Measurements from ENCODE around the gene CTF1.
"Not testable (repeated sequence)": the region's sequence is repeated elsewhere in the genome, so short reads cannot be mapped to it uniquely, and the experiment has no call there.

The CTF1 gene, protein sequence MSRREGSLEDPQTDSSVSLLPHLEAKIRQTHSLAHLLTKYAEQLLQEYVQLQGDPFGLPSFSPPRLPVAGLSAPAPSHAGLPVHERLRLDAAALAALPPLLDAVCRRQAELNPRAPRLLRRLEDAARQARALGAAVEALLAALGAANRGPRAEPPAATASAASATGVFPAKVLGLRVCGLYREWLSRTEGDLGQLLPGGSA

DNA sequence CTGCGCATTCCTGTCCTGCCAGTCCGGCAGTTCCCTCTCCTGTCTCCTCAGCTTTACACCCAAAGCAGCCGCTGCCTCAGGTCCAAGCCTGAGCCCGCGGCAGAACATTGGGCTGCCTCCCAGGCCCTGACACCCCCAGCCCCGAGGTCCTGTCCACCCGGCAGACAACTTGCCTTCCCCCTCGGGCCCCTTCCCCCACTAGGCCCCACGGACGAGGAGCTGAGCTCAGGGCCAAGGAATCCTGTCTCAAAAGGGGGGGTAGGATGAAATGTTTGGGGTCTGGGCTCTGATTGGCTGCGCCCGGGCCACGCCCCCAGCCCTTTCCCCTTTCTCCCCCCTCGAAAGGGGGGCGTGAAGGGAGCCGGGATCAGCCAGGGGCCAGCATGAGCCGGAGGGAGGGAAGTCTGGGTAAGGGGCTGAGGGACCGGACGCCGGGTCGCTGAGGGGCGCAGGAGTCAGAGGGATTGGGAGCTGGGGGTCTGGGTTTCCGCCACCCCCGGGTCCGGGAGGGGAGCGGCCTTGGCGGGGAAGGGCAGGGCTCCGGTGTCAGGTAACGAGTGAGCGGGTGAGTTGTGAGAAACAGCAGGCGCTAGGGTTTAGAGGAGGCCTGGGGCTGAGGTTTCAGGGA is at the start of gene CTF1:
CTF1 (plus strand) TSS at position 354 of the 628 bp plus-strand sequence; CDS start at position 384, 30 bp downstream.
- H3K4me3 ChIP-seq (ENCODE audit: low read length) = peak within 1 kb of the TSS; percentile 21; the same call in 1 of the 2 replicates

DNA sequence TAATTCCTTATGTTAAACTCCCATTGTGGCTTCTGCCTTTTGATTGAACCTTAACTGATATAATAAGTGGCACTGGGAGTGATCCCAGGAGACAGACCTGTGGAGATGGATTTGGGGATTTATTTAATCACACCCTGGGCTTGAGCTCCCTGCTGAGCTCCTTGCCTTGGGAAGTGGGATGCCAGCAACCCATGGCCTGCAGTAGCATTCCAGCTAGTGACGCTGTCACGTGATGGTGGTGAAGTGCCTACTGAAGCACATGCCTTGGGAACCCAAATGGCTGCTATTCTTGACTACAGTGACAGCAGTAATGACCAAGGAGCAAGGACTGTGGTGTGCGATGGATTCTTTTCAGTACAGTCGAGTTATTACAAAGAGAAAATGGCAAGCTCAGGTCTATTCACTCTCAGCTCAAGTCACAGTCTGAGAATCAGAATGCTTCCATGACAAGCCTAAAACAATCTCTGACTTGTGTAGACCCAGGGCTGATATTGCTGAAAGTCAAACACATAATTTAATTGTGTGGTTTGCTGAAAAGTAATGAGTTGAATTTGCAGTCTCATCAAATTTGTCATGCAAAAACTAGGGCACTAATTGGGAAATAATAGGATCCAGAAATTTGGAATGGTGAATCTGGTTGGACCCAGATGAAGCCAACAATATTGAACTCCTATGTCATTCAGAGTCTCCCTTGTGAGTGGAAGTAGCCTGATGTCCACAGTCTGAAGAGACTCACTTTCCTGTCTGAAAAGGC is 49.6 kb upstream of the CTF1 start:
- H3K4me3 ChIP-seq (ENCODE audit: low read length) = no peak overlapping the region
- TF ChIP-seq ZNF274 (IDR thresholded peaks at IDR 0.05; ENCODE audit: low read depth, low read length) = no peak

More for the DNA sequence above, at the start of gene CTF1:
- TF ChIP-seq ZNF274 (IDR thresholded peaks at IDR 0.05; ENCODE audit: low read depth, low read length) = no peak

GRCh38 chr16:30850246-30850645 is 46.2 kb upstream of the CTF1 start:
- H3K4me3 ChIP-seq (ENCODE audit: low read length) = no peak overlapping the region
- TF ChIP-seq ZNF274 (IDR thresholded peaks at IDR 0.05; ENCODE audit: low read depth, low read length) = no peak

- no peak overlapping the region for H3K4me3 ChIP-seq (ENCODE audit: low read length)
- TF ChIP-seq ZNF274 (IDR thresholded peaks at IDR 0.05; ENCODE audit: low read depth, low read length) = no peak
Measured at GRCh38 chr16:30853758-30854157, 42.7 kb upstream of the CTF1 start.

DNA sequence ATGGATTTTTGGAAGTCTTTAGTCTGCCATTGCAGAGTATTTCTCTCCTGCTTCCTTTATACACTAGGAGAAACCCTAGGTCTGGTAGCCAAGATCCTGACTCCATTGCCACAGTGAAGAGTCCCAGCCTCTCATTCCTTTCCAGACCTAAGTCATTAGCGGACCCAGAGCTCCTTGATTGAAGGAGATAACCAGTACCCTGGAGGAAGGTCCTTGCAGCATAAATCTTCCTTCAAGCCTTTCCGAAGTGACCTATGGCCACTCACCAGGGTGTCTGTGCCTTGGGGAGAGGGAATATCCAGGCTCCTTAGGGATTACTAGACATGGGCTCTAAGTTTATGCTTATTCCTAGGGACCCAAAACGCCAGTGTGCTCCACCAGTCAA is 38.3 kb upstream of the CTF1 start:
- no peak for TF ChIP-seq ZNF274 (IDR thresholded peaks at IDR 0.05; ENCODE audit: low read depth, low read length)
- no peak overlapping the region for H3K4me3 ChIP-seq (ENCODE audit: low read length)

GRCh38 chr16:30858829-30859423 is 37.5 kb upstream of the CTF1 start:
- no peak overlapping the region for H3K4me3 ChIP-seq (ENCODE audit: low read length)
- TF ChIP-seq ZNF274 (IDR thresholded peaks at IDR 0.05; ENCODE audit: low read depth, low read length) = no peak

DNA sequence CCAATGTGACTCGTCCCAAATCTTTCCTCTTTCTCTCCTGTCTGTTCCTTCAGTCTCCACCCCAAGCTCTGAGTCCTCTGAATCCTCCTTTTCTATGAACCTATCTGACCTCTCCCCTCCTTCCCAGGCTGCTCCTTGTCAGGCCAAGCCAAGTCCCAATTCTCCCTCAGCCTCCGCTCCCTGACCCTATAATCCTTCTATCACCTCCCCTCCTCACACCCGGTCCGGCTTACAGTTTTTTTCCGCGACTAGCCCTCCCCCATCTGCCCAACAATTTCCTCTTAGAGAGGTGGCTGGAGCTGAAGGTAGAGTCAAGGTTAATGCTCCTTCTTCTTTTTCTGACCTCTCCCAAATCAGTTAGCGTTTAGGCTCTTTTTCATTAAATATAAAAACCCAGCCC is 35.7 kb upstream of the CTF1 start:
- not testable (repeated sequence) for H3K4me3 ChIP-seq (ENCODE audit: low read length)

DNA sequence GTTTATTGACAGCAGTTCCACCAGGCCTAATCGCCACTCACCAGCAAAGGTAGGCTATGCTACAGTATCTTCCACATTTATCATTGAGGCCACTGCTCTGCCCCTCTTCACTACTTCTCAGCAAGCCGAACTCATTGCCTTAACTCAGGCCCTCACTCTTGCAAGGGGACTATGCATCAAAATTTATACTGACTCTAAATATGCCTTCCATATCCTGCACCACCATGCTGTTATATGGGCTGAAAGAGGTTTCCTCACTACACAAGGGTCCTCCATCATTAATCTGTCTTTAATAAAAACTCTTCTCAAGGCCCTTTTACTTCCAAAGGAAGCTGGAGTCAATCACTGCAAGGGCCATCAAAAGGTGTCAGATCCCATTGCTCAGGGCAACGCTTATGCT is 33.2 kb upstream of the CTF1 start:
- not testable (repeated sequence) for H3K4me3 ChIP-seq (ENCODE audit: low read length)

DNA sequence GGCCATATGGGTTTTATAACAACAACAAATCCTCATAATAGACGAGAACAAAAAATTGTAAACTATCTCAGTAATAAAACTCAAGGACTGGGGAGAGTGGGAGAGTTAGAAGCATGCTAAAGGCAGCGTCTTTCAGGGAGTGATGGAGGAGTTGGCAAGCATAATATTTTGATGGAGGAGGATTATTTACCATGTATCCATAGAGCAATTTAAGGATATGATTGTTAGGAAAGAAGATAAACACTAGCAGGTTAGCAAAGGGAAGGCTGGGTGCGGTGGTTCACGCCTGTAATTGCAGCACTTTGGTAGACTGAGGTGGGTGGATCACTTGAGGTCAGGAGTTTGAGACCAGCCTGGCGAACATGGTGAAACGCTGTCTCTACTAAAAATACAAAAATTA is 30.4 kb upstream of the CTF1 start:
- no peak for TF ChIP-seq ZNF274 (IDR thresholded peaks at IDR 0.05; ENCODE audit: low read depth, low read length)
- H3K4me3 ChIP-seq (ENCODE audit: low read length) = no peak overlapping the region

- no peak overlapping the region for H3K4me3 ChIP-seq (ENCODE audit: low read length)
- no peak for TF ChIP-seq ZNF274 (IDR thresholded peaks at IDR 0.05; ENCODE audit: low read depth, low read length)
Measured at GRCh38 chr16:30867747-30868146, 28.7 kb upstream of the CTF1 start.

DNA sequence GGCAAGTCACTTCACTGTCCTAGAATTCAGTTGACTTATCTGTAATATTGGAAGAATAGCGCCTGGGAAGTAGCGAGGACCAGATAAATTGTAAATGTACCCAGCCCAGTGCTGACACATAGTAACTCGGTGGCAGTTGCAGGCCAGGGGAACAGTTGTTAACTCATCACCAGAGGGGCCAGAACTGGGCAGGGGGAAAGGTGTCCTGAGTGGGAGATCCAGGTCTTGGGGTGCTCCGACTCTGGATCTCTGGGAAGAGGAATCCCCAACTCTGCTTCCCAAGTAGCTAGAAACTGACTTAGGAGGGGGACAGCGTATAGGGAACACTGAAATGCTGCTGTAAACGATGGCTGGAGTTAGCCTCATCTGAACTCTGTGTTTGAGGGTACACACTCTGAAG is 25.5 kb upstream of the CTF1 start:
- TF ChIP-seq ZNF274 (IDR thresholded peaks at IDR 0.05; ENCODE audit: low read depth, low read length) = no peak
- H3K4me3 ChIP-seq (ENCODE audit: low read length) = no peak overlapping the region

DNA sequence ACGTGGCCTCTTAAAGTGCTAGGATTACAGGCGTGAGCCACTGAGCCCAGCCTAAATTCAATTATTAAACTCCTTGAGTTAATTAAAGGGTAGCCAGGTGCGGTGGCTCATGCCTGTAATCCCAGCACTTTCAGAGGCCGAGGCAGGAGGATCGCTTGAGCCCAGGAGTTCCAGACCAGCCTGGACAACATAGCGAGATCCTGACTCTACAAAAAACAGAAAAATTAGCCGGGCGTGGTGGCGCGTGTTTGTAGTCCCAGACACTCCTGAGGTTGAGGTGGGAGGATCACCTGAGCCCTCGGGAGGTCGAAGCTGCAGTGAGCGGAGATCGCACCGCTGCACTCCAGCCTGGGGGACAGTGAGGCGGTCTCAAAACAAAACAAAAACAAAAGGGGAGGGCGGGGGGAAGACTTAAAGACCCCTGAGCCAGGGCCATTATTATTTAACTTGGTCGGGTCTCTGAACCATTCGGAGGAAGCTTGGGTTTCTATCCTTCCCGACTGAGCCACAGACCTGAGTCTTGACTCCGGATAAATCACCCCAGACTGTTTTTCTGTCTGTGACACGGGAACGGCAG is 22.1 kb upstream of the CTF1 start:
- H3K4me3 ChIP-seq (ENCODE audit: low read length) = peak overlapping the region; percentile 87
- TF ChIP-seq ZNF274 (IDR thresholded peaks at IDR 0.05; ENCODE audit: low read depth, low read length) = no peak

DNA sequence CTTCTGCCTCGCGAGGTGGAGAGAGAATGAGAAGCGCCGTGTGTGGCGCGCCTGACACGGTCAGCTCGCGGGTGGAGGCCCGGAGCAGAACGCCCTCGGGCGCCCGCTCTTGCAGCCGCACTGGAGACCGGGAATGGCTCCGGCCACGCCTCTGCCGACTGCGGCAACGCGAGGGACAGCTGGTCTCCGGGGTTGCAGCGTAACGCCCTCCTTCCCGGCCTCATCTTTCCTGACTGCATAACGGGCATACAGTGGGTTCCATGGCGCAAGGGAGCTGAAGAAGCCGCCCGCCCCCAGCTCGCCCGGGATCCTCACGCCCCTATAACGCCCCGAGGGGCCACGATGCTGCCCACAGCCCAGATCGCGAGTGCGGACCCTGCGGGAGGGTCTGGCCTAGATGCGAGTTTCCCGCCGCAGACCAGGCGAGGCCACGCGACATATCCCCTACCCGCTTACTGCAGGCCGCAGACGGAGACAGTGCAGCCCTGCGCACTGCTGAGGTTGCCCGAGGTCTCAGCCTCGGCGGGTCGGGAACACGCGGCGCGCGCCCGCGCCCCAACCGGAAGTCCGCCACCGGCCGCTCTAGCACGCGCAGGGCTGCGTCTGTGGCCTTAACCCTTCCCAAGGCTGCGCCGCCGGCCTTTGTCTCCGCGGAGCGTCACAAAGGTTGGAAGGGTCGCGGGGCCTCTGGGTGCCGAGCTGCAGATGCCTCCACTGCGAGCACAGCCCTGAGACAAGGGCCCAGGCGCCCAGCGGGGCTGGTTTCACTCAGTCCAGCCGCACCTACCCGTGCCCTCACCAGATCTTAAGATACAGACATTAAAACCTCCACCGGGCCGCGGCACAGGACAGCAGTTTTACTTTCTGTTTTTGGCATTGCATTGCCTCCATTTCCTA is 21.3 kb upstream of the CTF1 start:
- peak overlapping the region; percentile 87 for H3K4me3 ChIP-seq (ENCODE audit: low read length)
- no peak for TF ChIP-seq ZNF274 (IDR thresholded peaks at IDR 0.05; ENCODE audit: low read depth, low read length)
